Right lobe of liver (tissue), 6 donors: ENCODE measurements around the gene MYO5C. TPM values are rescaled to one million over a fixed set of nuclear protein-coding genes. Genes with fewer than 3 reads are reported as not detected.

ENCODE experiments used
- ATAC-seq, 4 donors: fragments of 200-7000 bp; cut with Tn5 transposase; one replicate each; pipeline ENCODE4 v1.9.1; 2020; ENCODE audit warnings: mild to moderate bottlenecking in 4 of 4, moderate library complexity in 4 of 4
- DNase-seq, 3 donors: peaks; one replicate each; pipeline ENCODE4 v3.0.0-alpha.2; 2020
- H3K27ac ChIP-seq, 3 donors: fragments of 200-600 bp; one replicate each; pipeline ENCODE4 v1.8.0; 2022
- H3K27me3 ChIP-seq, 2 donors: fragments of 200-600 bp; one replicate each; pipeline ENCODE4 v1.8.0; 2022
- H3K36me3 ChIP-seq, 4 donors: fragments of 200-600 bp; sonication (generic) in 1 of 4; one replicate each; pipeline versions ENCODE4 v1.5.1 to v1.8.0; 2017 to 2022; ENCODE audit warnings: control low read depth in 1 of 4
- H3K4me1 ChIP-seq, 4 donors: fragments of 200-600 bp; sonication (generic) in 1 of 4; one replicate each; pipeline versions ENCODE4 v1.5.1 to v1.8.0; 2017 to 2022; ENCODE audit warnings: control low read depth in 1 of 4
- H3K4me3 ChIP-seq, 3 donors: fragments of 200-600 bp; one replicate each; pipeline ENCODE4 v1.8.0; 2022
- H3K9me3 ChIP-seq, 4 donors: fragments of 200-600 bp; sonication (generic) in 1 of 4; one replicate each; pipeline versions ENCODE4 v1.5.1 to v1.8.0; 2017 to 2022; ENCODE audit warnings: control low read depth in 1 of 4
- CTCF ChIP-seq, 4 donors: fragments of 200-600 bp in 3 of 4; fragments of 450-650 bp in 1 of 4; IDR thresholded peaks; one replicate each; pipeline versions ENCODE4 v1.5.1 to v1.8.0; 2016 to 2022; ENCODE audit warnings: antibody characterized with exemption in 4 of 4, mild to moderate bottlenecking in 2 of 4
- POLR2A ChIP-seq: fragments of 450-650 bp; IDR thresholded peaks from one replicate; pipeline ENCODE4 v1.6.1; 2017; ENCODE audit warnings: antibody characterized with exemption, mild to moderate bottlenecking
- WGBS: methylation state at CpG from one replicate; pipeline ENCODE4 v1.1.6; 2018; ENCODE audit warnings: low coverage, low lambda C conversion rate; ENCODE audit not compliant: insufficient coverage; ENCODE audit errors: missing lambda C conversion rate; 5-methylcytosine and 5-hydroxymethylcytosine counted together
- intact Hi-C, 2 donors: fragments of 100-400 bp; cut with DNase I; formaldehyde crosslinking; loops; one replicate each; pipeline versions ENCODE4 v1.11.2 to v1.14.1; 2022
- total RNA-seq, 6 experiments: library from RNA; depleted of rRNA in 2 of 6; stranded (reverse); fragments of >200 nt in 2 of 6; fragmentation: NEBNext Ultra II Directional in 3 of 6; extraction: Animal tissue kit (Norgen Biotek cat#: 25700) in 3 of 6; gene quantifications; one replicate each; pipeline versions ENCODE4 v1.1.0 to v1.2.4, GENCODE V29; 2016 to 2023
- donor health status: DM: no; HTN: yes; CAD: no.
- donor health status: DM: no; HTN: no; CAD: no.
- donor health status: DM: no; HTN: no; CAD: no.
- donor health status: DM: no; HTN: yes; CAD: no.
- donor health status: DM: no; HTN: yes; CAD: no.

Gene MYO5C
- total RNA-seq, 6 experiments from 2014 or later, result 5.8 to 10.2 (median 7.1) TPM

GRCh38 chr15:52208306-52208946 lies 87.2 kb downstream of the MYO5C start:
- Histone ChIP-seq H3K36me3 (peaks cover 0 to 4% (median 0%) of the 10 kb centered on the region in 4 donors), H3K4me3 (no peak overlapping the region)
- 19% methylated on average over 2 of the region's 2 CpGs for WGBS

GRCh38 chr15:52207191-52207590 lies 88.4 kb downstream of the MYO5C start:
- TF ChIP-seq CTCF (IDR thresholded peaks at IDR 0.05), result no peak
- TF ChIP-seq POLR2A, result no peak
- DNase-seq, result no peak
- Histone ChIP-seq H3K4me3 (no peak overlapping the region), H3K27ac (no peak overlapping the region), H3K27me3 (no peaks in the 10 kb centered on the region), H3K36me3 (no peaks in the 10 kb centered on the region), H3K9me3 (no peaks in the 10 kb centered on the region), H3K4me1 (peaks cover 0 to 8% (median 0%) of the 10 kb centered on the region in 4 donors)
- 69% methylated on average over 1 of the region's 1 CpG for WGBS
- intact Hi-C loops, result no loop called here
- no peak for ATAC-seq

More at GRCh38 chr15:52208306-52208946, 87.2 kb downstream of the MYO5C start:
- intact Hi-C loops, result no loop called here
- TF ChIP-seq POLR2A (no peak), CTCF (IDR thresholded peaks at IDR 0.05) (peak; percentile 69 to 80 (median 72))
- DNase-seq (peak; percentile 42 to 60 (median 58)), ATAC-seq (peak; percentile 84 to 88 (median 86))
- no peak overlapping the region for H3K27ac ChIP-seq
- H3K4me1 ChIP-seq, result peaks cover 0 to 8% (median 0%) of the 10 kb centered on the region in 4 donors
- H3K9me3 ChIP-seq, result no peaks in the 10 kb centered on the region
- no peaks in the 10 kb centered on the region for H3K27me3 ChIP-seq

GRCh38 chr15:52206446-52206845 lies 89.2 kb downstream of the MYO5C start:
- intact Hi-C loops, result no loop called here
- DNase-seq, result peak; percentile 49 to 71 (median 71)
- Histone ChIP-seq H3K4me3 (no peak overlapping the region), H3K4me1 (peaks cover 0 to 8% (median 0%) of the 10 kb centered on the region in 4 donors), H3K9me3 (no peaks in the 10 kb centered on the region), H3K36me3 (no peaks in the 10 kb centered on the region), H3K27ac (peak overlapping the region in 1 of 3 donors; percentile 20), H3K27me3 (no peaks in the 10 kb centered on the region)
- WGBS, result 38% methylated on average over 2 of the region's 2 CpGs
- TF ChIP-seq CTCF (IDR thresholded peaks at IDR 0.05), result peak in 1 of 4 donors; percentile 27
- no peak for TF ChIP-seq POLR2A
- peak; percentile 79 to 95 (median 90) for ATAC-seq

GRCh38 chr15:52204657-52205056 lies 90.9 kb downstream of the MYO5C start:
- 93% methylated on average over 7 of the region's 20 CpGs for WGBS
- no peak overlapping the region for H3K4me3 ChIP-seq
- H3K9me3 ChIP-seq, result no peaks in the 10 kb centered on the region
- no peak for TF ChIP-seq POLR2A
- no peaks in the 10 kb centered on the region for H3K36me3 ChIP-seq
- intact Hi-C loops, result no loop called here
- H3K4me1 ChIP-seq, result peaks cover 0 to 8% (median 0%) of the 10 kb centered on the region in 4 donors
- no peak for DNase-seq
- no peak overlapping the region for H3K27ac ChIP-seq
- no peaks in the 10 kb centered on the region for H3K27me3 ChIP-seq
- no peak for ATAC-seq

GRCh38 chr15:52200831-52201365 lies 94.7 kb downstream of the MYO5C start:
- no peak for ATAC-seq
- intact Hi-C loops, result no loop called here
- no peak for TF ChIP-seq POLR2A
- WGBS, result 81% methylated on average over 1 of the region's 1 CpG
- Histone ChIP-seq H3K27me3 (no peaks in the 10 kb centered on the region), H3K4me3 (no peak overlapping the region), H3K9me3 (no peaks in the 10 kb centered on the region), H3K27ac (no peak overlapping the region), H3K36me3 (no peaks in the 10 kb centered on the region), H3K4me1 (no peaks in the 10 kb centered on the region)
- no peak for DNase-seq
